H9 (cell line): ENCODE data around the gene TRPM3. TPM values are rescaled to one million over a fixed set of nuclear protein-coding genes. Genes with fewer than 3 reads are reported as not detected.

Source experiments
- DNase-seq: peaks from one replicate; pipeline ENCODE4 v3.0.0-alpha.2; 2017
- H2AFZ ChIP-seq: one replicate; pipeline ENCODE4 v1.6.1; 2013; ENCODE audit warnings: mild to moderate bottlenecking, low read length, control low read depth, moderate library complexity
- H2AK5ac ChIP-seq: 2 replicates; pipeline ENCODE4 v1.6.1; 2013; ENCODE audit warnings: low read length, control low read depth, mixed read lengths; ENCODE audit not compliant: insufficient read length
- H2BK120ac ChIP-seq: one replicate; pipeline ENCODE4 v1.6.1; 2013; ENCODE audit warnings: low read depth, mild to moderate bottlenecking, low read length, control low read depth, inconsistent platforms; ENCODE audit not compliant: poor library complexity, severe bottlenecking
- H2BK12ac ChIP-seq: 2 replicates; pipeline ENCODE4 v1.6.1; 2013; ENCODE audit warnings: low read length, control low read depth, mixed read lengths, low read depth; ENCODE audit not compliant: insufficient read length
- H2BK15ac ChIP-seq: 2 replicates; pipeline ENCODE4 v1.6.1; 2013; ENCODE audit warnings: low read depth, low read length, control low read depth
- H2BK20ac ChIP-seq: one replicate; pipeline ENCODE4 v1.6.1; 2013; ENCODE audit warnings: low read depth, mild to moderate bottlenecking, low read length, control low read depth, inconsistent platforms; ENCODE audit not compliant: poor library complexity, severe bottlenecking
- H2BK5ac ChIP-seq: 2 replicates; pipeline ENCODE4 v1.6.1; 2013; ENCODE audit warnings: low read length, control low read depth, mixed read lengths; ENCODE audit not compliant: insufficient read length
- H3K14ac ChIP-seq: 2 replicates; pipeline ENCODE4 v1.6.1; 2013; ENCODE audit warnings: low read length, control low read depth; ENCODE audit not compliant: insufficient read depth
- H3K18ac ChIP-seq: 2 replicates; pipeline ENCODE4 v1.6.1; 2013; ENCODE audit warnings: low read depth, mild to moderate bottlenecking, mixed read lengths, low read length, control low read depth; ENCODE audit not compliant: insufficient read length
- H3K23ac ChIP-seq: 2 replicates; pipeline ENCODE4 v1.6.1; 2013; ENCODE audit warnings: low read length, control low read depth, mixed read lengths, low read depth; ENCODE audit not compliant: insufficient read length
- H3K23me2 ChIP-seq: 2 replicates; pipeline ENCODE4 v1.6.1; 2013; ENCODE audit warnings: low read depth, mild to moderate bottlenecking, mixed read lengths, low read length, control low read depth; ENCODE audit not compliant: insufficient read length, poor library complexity, severe bottlenecking
- H3K27ac ChIP-seq: 2 replicates; pipeline ENCODE4 v1.5.1; 2013; ENCODE audit warnings: low read length, control low read depth, mixed read lengths, low read depth; ENCODE audit not compliant: insufficient read length
- H3K27me3 ChIP-seq: 2 replicates; pipeline ENCODE4 v1.6.1; 2013; ENCODE audit warnings: low read length, control low read depth, inconsistent platforms; ENCODE audit not compliant: insufficient read depth
- H3K4ac ChIP-seq: 2 replicates; pipeline ENCODE4 v1.6.1; 2013; ENCODE audit warnings: low read depth, mild to moderate bottlenecking, control low read depth, inconsistent platforms, low read length, moderate library complexity
- H3K4me1 ChIP-seq: 2 replicates; pipeline ENCODE4 v1.6.1; 2013; ENCODE audit warnings: low read length, control low read depth, inconsistent platforms; ENCODE audit not compliant: insufficient read depth
- H3K4me2 ChIP-seq: 2 replicates; pipeline ENCODE4 v1.6.1; 2013; ENCODE audit warnings: low read length, control low read depth, mixed read lengths; ENCODE audit not compliant: insufficient read length, insufficient read depth
- H3K56ac ChIP-seq: 2 replicates; pipeline ENCODE4 v1.6.1; 2013; ENCODE audit warnings: low read depth, mild to moderate bottlenecking, mixed read lengths, low read length, control low read depth; ENCODE audit not compliant: insufficient read length
- H3K79me1 ChIP-seq: 2 replicates; pipeline ENCODE4 v1.6.1; 2013; ENCODE audit warnings: low read depth, mild to moderate bottlenecking, moderate library complexity, low read length, control low read depth, inconsistent platforms; ENCODE audit not compliant: insufficient read depth, poor library complexity, severe bottlenecking
- H3K79me2 ChIP-seq: 2 replicates; pipeline ENCODE4 v1.6.1; 2013; ENCODE audit warnings: low read length, control low read depth, inconsistent platforms; ENCODE audit not compliant: insufficient read depth
- H3K9ac ChIP-seq: 2 replicates; pipeline ENCODE4 v1.6.1; 2013; ENCODE audit warnings: low read length, control low read depth, mixed read lengths; ENCODE audit not compliant: insufficient read length; ENCODE audit errors: extremely low read depth
- H3K9me3 ChIP-seq: one replicate; pipeline ENCODE4 v1.6.1; 2013; ENCODE audit warnings: low read depth, low read length, inconsistent platforms; ENCODE audit not compliant: control insufficient read depth
- H3T11ph ChIP-seq: one replicate; pipeline ENCODE4 v1.6.1; 2013; ENCODE audit warnings: mild to moderate bottlenecking, low read length, control low read depth, inconsistent platforms
- H4K20me1 ChIP-seq: one replicate; pipeline ENCODE4 v1.6.1; 2013; ENCODE audit not compliant: control insufficient read depth, insufficient read length, insufficient read depth
- H4K5ac ChIP-seq: 2 replicates; pipeline ENCODE4 v1.6.1; 2013; ENCODE audit warnings: low read depth, mild to moderate bottlenecking, mixed read lengths, low read length, control low read depth; ENCODE audit not compliant: insufficient read length
- H4K8ac ChIP-seq: replicated peaks from 2 replicates; pipeline ENCODE4 v1.6.1; 2013; ENCODE audit warnings: low read length, control low read depth, mixed read lengths, low read depth; ENCODE audit not compliant: insufficient read length
- H4K91ac ChIP-seq: 2 replicates; pipeline ENCODE4 v1.6.1; 2013; ENCODE audit warnings: low read depth, mild to moderate bottlenecking, moderate library complexity, mixed read lengths, low read length, control low read depth; ENCODE audit not compliant: insufficient read length
- H3K27ac Mint-ChIP-seq, 3 experiments: 2 replicates in 2 of 3; 3 replicates in 1 of 3; pipeline ENCODE4 v1.8.0; 2020 to 2021; ENCODE audit warnings: mixed read lengths in 3 of 3, mild to moderate bottlenecking in 1 of 3, moderate library complexity in 1 of 3
- H3K27me3 Mint-ChIP-seq: 2 replicates; pipeline ENCODE4 v1.8.0; 2021; ENCODE audit warnings: low read depth, mild to moderate bottlenecking, moderate library complexity, mixed read lengths
- H3K36me3 Mint-ChIP-seq, 3 experiments: 2 replicates in 2 of 3; 3 replicates in 1 of 3; pipeline ENCODE4 v1.8.0; 2020 to 2021; ENCODE audit warnings: low read depth in 3 of 3, mixed read lengths in 3 of 3; ENCODE audit not compliant: insufficient read depth in 1 of 3
- H3K4me1 Mint-ChIP-seq, 2 experiments: 2 replicates each; pipeline ENCODE4 v1.8.0; 2020; ENCODE audit warnings: mixed read lengths in 2 of 2
- H3K4me3 Mint-ChIP-seq, 2 experiments: 2 replicates in 1 of 2; 3 replicates in 1 of 2; pipeline ENCODE4 v1.8.0; 2020 to 2021; ENCODE audit warnings: mild to moderate bottlenecking in 2 of 2, mixed read lengths in 2 of 2, moderate library complexity in 1 of 2
- H3K9me3 Mint-ChIP-seq, 2 experiments: 2 replicates in 1 of 2; 3 replicates in 1 of 2; pipeline ENCODE4 v1.8.0; 2020; ENCODE audit warnings: mild to moderate bottlenecking in 2 of 2, mixed read lengths in 2 of 2, moderate library complexity in 1 of 2
- WGBS: extraction: QIAGEN DNeasy Blood & Tissue Kit; methylation state at CpG from one replicate; pipeline ENCODE4 v1.1.7; 2013; ENCODE audit warnings: missing lambda C conversion rate, low lambda C conversion rate, mixed read lengths; ENCODE audit not compliant: insufficient read length; ENCODE audit errors: extremely low coverage; 5-methylcytosine and 5-hydroxymethylcytosine counted together
- total RNA-seq: library from RNA; stranded (reverse); gene quantifications from 2 replicates; pipeline ENCODE4 v1.2.1, GENCODE V29; 2021
- TF ChIP-seq, protein P1 (sequence below): fragments of 200-600 bp; sonication (generic); conservative IDR thresholded peaks from 3 replicates; pipeline ENCODE4 v1.8.0; 2021; ENCODE audit warnings: antibody characterized with exemption, mild to moderate bottlenecking

TRPM3 gene
- total RNA-seq, 1 experiment from 2014 or later = 10.3 TPM

DNA sequence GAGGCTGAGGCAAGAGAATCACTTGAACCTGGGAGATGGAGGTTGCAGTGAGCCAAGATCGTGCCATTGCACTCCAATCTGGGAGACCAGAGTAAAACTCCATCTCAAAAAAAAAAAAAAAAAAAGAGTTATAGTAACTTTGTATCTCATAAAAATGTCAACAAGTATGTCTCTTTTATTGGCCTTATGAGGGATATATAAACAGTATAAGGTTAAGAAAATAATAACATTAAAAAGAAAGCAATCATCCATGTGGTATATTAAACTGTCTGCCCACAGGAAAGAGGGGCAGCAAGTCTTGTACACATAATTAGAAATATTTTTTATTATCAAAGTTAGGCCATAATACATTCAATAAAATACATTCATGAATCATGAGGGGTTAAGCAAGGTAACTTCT, 447.6 kb downstream of the TRPM3 start:
- no peaks in the 10 kb centered on the region for H3K4me1 ChIP-seq
- H3K9me3 ChIP-seq = no peaks in the 10 kb centered on the region
- H3K36me3 Mint-ChIP-seq = no peaks in the 10 kb centered on the region; a peak in 1 of 7 replicates
- no peaks in the 10 kb centered on the region for H3K23me2 ChIP-seq
- H3K27me3 Mint-ChIP-seq = no peaks in the 10 kb centered on the region; the same call in 1 of the 2 replicates
- H3K4me1 Mint-ChIP-seq = no peaks in the 10 kb centered on the region
- no peak overlapping the region for H3K56ac ChIP-seq
- H2BK20ac ChIP-seq = no peak overlapping the region
- H2AK5ac ChIP-seq = no peak overlapping the region
- H3K18ac ChIP-seq = no peak overlapping the region
- H3T11ph ChIP-seq = no peak overlapping the region
- H3K27ac Mint-ChIP-seq = no peak overlapping the region
- no peak overlapping the region for H2BK120ac ChIP-seq
- H3K79me1 ChIP-seq = no peaks in the 10 kb centered on the region
- H4K20me1 ChIP-seq = no peaks in the 10 kb centered on the region
- no peak overlapping the region for H3K9ac ChIP-seq
- no peak overlapping the region for H2BK5ac ChIP-seq
- no peaks in the 10 kb centered on the region for H3K9me3 Mint-ChIP-seq
- no peak overlapping the region for H3K27ac ChIP-seq
- no peak overlapping the region for H3K4me2 ChIP-seq
- TF ChIP-seq, protein P1, sequence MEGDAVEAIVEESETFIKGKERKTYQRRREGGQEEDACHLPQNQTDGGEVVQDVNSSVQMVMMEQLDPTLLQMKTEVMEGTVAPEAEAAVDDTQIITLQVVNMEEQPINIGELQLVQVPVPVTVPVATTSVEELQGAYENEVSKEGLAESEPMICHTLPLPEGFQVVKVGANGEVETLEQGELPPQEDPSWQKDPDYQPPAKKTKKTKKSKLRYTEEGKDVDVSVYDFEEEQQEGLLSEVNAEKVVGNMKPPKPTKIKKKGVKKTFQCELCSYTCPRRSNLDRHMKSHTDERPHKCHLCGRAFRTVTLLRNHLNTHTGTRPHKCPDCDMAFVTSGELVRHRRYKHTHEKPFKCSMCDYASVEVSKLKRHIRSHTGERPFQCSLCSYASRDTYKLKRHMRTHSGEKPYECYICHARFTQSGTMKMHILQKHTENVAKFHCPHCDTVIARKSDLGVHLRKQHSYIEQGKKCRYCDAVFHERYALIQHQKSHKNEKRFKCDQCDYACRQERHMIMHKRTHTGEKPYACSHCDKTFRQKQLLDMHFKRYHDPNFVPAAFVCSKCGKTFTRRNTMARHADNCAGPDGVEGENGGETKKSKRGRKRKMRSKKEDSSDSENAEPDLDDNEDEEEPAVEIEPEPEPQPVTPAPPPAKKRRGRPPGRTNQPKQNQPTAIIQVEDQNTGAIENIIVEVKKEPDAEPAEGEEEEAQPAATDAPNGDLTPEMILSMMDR = no peak
- no peak overlapping the region for H3K4ac ChIP-seq
- H2BK12ac ChIP-seq = no peak overlapping the region
- H3K79me2 ChIP-seq = no peaks in the 10 kb centered on the region
- no peak overlapping the region for H4K5ac ChIP-seq
- H4K8ac ChIP-seq = no peak overlapping the region
- no CpG with 5 or more reads among the region's 1 CpG for WGBS
- no peaks in the 10 kb centered on the region for H3K27me3 ChIP-seq
- H4K91ac ChIP-seq = no peak overlapping the region
- H3K4me3 Mint-ChIP-seq = no peak overlapping the region
- DNase-seq = no peak
- no peak overlapping the region for H3K23ac ChIP-seq
- no peak overlapping the region for H2AFZ ChIP-seq
- H3K14ac ChIP-seq = no peak overlapping the region
- H2BK15ac ChIP-seq = no peak overlapping the region
